Measurements from ENCODE around the gene VPS26C. TPM values are rescaled to one million over a fixed set of nuclear protein-coding genes. Genes with fewer than 3 reads are reported as not detected.
A peak's percentile ranks its signal among the peaks of the same experiment; 100 is the strongest.

Gene VPS26C
- total RNA-seq, 1 experiment from 2014 or later: 42.1 TPM

GRCh38 chr21:37208056-37208721, 58.9 kb downstream of the VPS26C start (continued):
- TF ChIP-seq REST (IDR thresholded peaks at IDR 0.05; ENCODE audit: low read depth) (no peak), FOSL1 (IDR thresholded peaks at IDR 0.05; ENCODE audit: low read depth) (no peak), CTCF (IDR thresholded peaks at IDR 0.05 in 2 of 3, conservative IDR thresholded peaks at IDR 0.05 in 1 of 3; ENCODE audit: borderline replicate concordance in 1 of 3, insufficient read depth in 1 of 3, low read depth in 2 of 3, low read length in 2 of 3) (no peak), EZH2 (IDR thresholded peaks at IDR 0.05) (no peak), SIN3A (IDR thresholded peaks at IDR 0.05; ENCODE audit: low read depth) (peak; percentile 2; the same call in 1 of the 2 replicates)

- ChIA-PET RAD21 (ENCODE audit: low non-redundant PET in 1 of 2, low total read pairs in 2 of 2, uncharacterized antibody in 2 of 2, unreplicated experiment in 2 of 2) (no interaction called here), POLR2A (no interaction called here), CTCF (no interaction called here)
- H3K4me1 ChIP-seq (ENCODE audit: control insufficient read depth in 1 of 2, insufficient read depth in 2 of 2, low read length in 2 of 2): peaks cover 19 to 24% of the 10 kb centered on the region in 2 experiments
- no peaks in the 10 kb centered on the region for H3K79me2 ChIP-seq (ENCODE audit: insufficient read depth, low read length)
- no peaks in the 10 kb centered on the region for H3K9me2 ChIP-seq (ENCODE audit: insufficient read depth)
- no peak overlapping the region for H3K4me3 ChIP-seq (replicated peaks in 1 of 2; ENCODE audit: low read depth in 1 of 2, low read length in 2 of 2)
- peaks cover 0 to 2% of the 10 kb centered on the region in 2 experiments; a peak in 2 of 4 replicates for H3K36me3 ChIP-seq (ENCODE audit: control insufficient read depth in 1 of 2, insufficient read depth in 2 of 2, low read length in 2 of 2)
- TF ChIP-seq EZH2phosphoT487 (IDR thresholded peaks at IDR 0.05; ENCODE audit: borderline replicate concordance) (no peak), POLR2A (IDR thresholded peaks at IDR 0.05; ENCODE audit: borderline replicate concordance, extremely low read depth, insufficient read depth, insufficient read length) (no peak), RAD21 (IDR thresholded peaks at IDR 0.05; ENCODE audit: low read depth) (no peak), ATF3 (IDR thresholded peaks at IDR 0.05) (no peak), CTCF (IDR thresholded peaks at IDR 0.05 in 2 of 3, conservative IDR thresholded peaks at IDR 0.05 in 1 of 3; ENCODE audit: borderline replicate concordance in 1 of 3, insufficient read depth in 1 of 3, low read depth in 2 of 3, low read length in 2 of 3) (0 out of 6 replicates have a peak, but pooled peaks of 1 of the 3 experiments have one; percentile 2), EGR1 (IDR thresholded peaks at IDR 0.05; ENCODE audit: low read depth) (no peak), ZNF274 (IDR thresholded peaks at IDR 0.05; ENCODE audit: low read depth, low read length) (no peak), SIN3A (IDR thresholded peaks at IDR 0.05; ENCODE audit: low read depth) (peak; percentile 54; the same call in 1 of the 2 replicates), MAX (IDR thresholded peaks at IDR 0.05) (peak; percentile 58; the same call in 1 of the 2 replicates), TCF7L2 (IDR thresholded peaks at IDR 0.05; ENCODE audit: borderline replicate concordance, extremely low read depth, insufficient read depth, insufficient read length) (peak; percentile 26), JUND (IDR thresholded peaks at IDR 0.05) (peak; percentile 43; the same call in 1 of the 2 replicates), ZFX (IDR thresholded peaks at IDR 0.05) (no peak)
- H3K27ac ChIP-seq (ENCODE audit: low read depth, low read length): peak overlapping the region; percentile 69
- no peak overlapping the region for H2AFZ ChIP-seq (ENCODE audit: low read depth, low read length, poor library complexity, severe bottlenecking)
- intact Hi-C loops (cut with micrococcal nuclease): loop anchor here (10.0 kb wide), 1 partner anchor 63 kb away; no protein-coding TSS in a partner anchor
- ATAC-seq (peak; percentile 91), DNase-seq (ENCODE audit: low read depth, low spot score) (peak; percentile 59)
- H3K4me2 ChIP-seq (ENCODE audit: low read length): peak overlapping the region; percentile 68
- no peaks in the 10 kb centered on the region for H4K20me1 ChIP-seq (ENCODE audit: insufficient read depth)
- BruUV-seq (replicated peaks): no TSS peak
- no peaks in the 10 kb centered on the region for H3K27me3 ChIP-seq (ENCODE audit: insufficient read depth, low read length)
- no peaks in the 10 kb centered on the region for H3K9me3 ChIP-seq (ENCODE audit: control insufficient read depth in 1 of 2, insufficient read depth in 1 of 2, low read depth in 1 of 2, low read length in 2 of 2)
- H3K9ac ChIP-seq (ENCODE audit: low read length): peak overlapping the region; percentile 38
Observed at GRCh38 chr21:37207441-37208009, 59.6 kb downstream of the VPS26C start.
